Activated T-cell treated with anti-CD3 and anti-CD28 coated beads, Interleukin-2, amount 50 U/mL, for 72 hours (primary cell): Measurements from ENCODE around the gene SH2B2. TPM values are rescaled to one million over a fixed set of nuclear protein-coding genes. Genes with fewer than 3 reads are reported as not detected.

Source experiments
- ATAC-seq, 2 donors: fragments of 150-1000 bp; cut with Tn5 transposase; replicated peaks in 1 of 2; 2 replicates each; pipeline ENCODE4 v1.10.0; 2021; ENCODE audit warnings: moderate library complexity in 2 of 2, mild to moderate bottlenecking in 1 of 2
- DNase-seq, 2 donors: peaks; one replicate each; pipeline ENCODE4 v3.0.0; 2021 to 2022; ENCODE audit warnings: mixed read lengths in 1 of 2
- H3K27ac Mint-ChIP-seq: one replicate; pipeline ENCODE4 v1.8.0; 2022; ENCODE audit warnings: mild to moderate bottlenecking, moderate library complexity, mixed read lengths
- H3K27me3 Mint-ChIP-seq: one replicate; pipeline ENCODE4 v1.8.0; 2022; ENCODE audit warnings: low read depth, mixed read lengths
- H3K36me3 Mint-ChIP-seq, 2 donors: one replicate each; pipeline ENCODE4 v1.8.0; 2022; ENCODE audit warnings: mixed read lengths in 2 of 2, mild to moderate bottlenecking in 1 of 2; ENCODE audit not compliant: insufficient read depth in 2 of 2
- H3K4me1 Mint-ChIP-seq: one replicate; pipeline ENCODE4 v1.8.0; 2022; ENCODE audit warnings: low read depth, mixed read lengths
- H3K4me3 Mint-ChIP-seq, 2 donors: one replicate each; pipeline ENCODE4 v1.8.0; 2022; ENCODE audit warnings: mild to moderate bottlenecking in 2 of 2, mixed read lengths in 2 of 2, moderate library complexity in 2 of 2
- H3K9me3 Mint-ChIP-seq, 2 donors: one replicate each; pipeline ENCODE4 v1.8.0; 2022; ENCODE audit warnings: mixed read lengths in 2 of 2
- total RNA-seq, 2 donors: library from RNA; stranded (reverse); gene quantifications; one replicate each; pipeline ENCODE4 v1.2.3, GENCODE V29; 2022

SH2B2 gene
- total RNA-seq, 2 donors from 2014 or later: 5.0 to 6.8 TPM

- peaks cover 11% of the 10 kb centered on the region for H3K27me3 Mint-ChIP-seq
- H3K4me1 Mint-ChIP-seq: peaks cover 33% of the 10 kb centered on the region
- peak in 1 of 2 donors; percentile 14 for ATAC-seq
- H3K36me3 Mint-ChIP-seq: no peaks in the 10 kb centered on the region
- peak overlapping the region; percentile 67 to 68 for H3K4me3 Mint-ChIP-seq
- no peak for DNase-seq
- no peaks in the 10 kb centered on the region for H3K9me3 Mint-ChIP-seq
- peak overlapping the region; percentile 30 for H3K27ac Mint-ChIP-seq
Observed at GRCh38 chr7:102285540-102286236, 980 bp upstream of the SH2B2 start.

DNA sequence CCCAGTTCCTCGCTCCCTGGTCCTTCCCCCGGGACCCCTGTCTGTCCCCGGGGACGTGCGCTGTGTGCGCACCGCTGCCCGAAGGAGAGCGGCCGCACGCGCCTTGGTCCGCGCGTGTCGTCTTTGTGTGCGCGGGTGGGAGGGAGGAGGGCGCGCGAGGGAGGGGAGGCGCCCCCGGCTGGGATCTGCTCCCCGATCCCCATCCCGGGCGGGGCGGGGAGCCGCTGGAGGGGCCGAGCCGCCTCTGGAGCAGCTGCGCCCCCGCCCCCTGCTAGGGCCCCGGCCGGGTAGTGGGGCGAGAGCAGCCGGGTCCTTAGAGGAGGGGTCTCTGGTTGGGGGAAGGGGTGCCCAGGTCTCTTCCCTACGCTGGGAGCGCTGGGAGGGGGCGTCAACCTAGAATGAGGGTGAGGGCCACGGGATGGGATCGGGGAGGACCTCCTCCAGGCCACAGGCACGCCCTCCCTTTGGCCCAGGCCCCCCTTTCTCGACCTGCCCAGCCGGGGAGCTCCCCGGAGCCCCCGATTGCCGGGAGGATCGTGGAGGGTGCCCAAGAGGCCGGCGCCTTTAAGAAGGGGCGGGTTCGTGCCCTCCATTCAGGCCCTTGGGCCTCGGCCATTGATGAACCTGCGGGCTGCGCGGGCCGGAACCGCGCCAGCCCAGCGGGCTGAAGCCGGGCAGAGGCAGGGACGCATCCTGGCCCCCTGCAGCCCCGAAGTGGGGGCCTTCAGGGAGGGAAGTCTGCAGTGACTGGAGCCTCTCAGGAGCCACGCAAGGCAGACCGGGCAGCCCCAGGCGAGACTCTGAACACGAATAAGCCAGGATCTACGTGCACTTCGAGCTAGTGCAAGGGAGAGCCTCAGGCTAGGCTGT lies 678 bp downstream of the SH2B2 start:
- peak; percentile 27 to 37 for DNase-seq
- no peak overlapping the region for H3K27ac Mint-ChIP-seq
- no peaks in the 10 kb centered on the region for H3K36me3 Mint-ChIP-seq
- H3K4me3 Mint-ChIP-seq: peak overlapping the region; percentile 72 to 77
- peaks cover 11% of the 10 kb centered on the region for H3K27me3 Mint-ChIP-seq
- peaks cover 48% of the 10 kb centered on the region for H3K4me1 Mint-ChIP-seq
- no peaks in the 10 kb centered on the region for H3K9me3 Mint-ChIP-seq
- peak; percentile 23 to 37 for ATAC-seq

DNA sequence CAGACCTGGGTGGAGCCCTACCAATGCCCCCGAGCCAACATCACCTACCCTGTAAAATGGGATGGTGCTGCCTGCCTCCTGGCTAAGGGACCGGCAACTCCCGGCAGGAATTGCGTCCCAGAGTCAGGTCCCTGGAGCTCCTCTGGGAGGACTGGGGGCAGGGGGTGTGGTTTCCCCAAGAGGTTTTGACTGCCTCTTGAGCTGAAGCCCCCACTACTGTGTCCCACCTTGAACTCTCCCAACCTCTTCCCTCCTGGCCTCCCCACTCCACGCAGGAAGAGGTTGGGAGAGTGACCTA lies 1.3 kb downstream of the SH2B2 start:
- DNase-seq: no peak
- Mint-ChIP-seq H3K27ac (no peak overlapping the region), H3K27me3 (peaks cover 11% of the 10 kb centered on the region), H3K36me3 (no peaks in the 10 kb centered on the region), H3K4me3 (peak overlapping the region; percentile 61 to 77), H3K4me1 (peaks cover 48% of the 10 kb centered on the region), H3K9me3 (no peaks in the 10 kb centered on the region)
- no peak for ATAC-seq

GRCh38 chr7:102288285-102288930 lies 1.7 kb downstream of the SH2B2 start:
- Mint-ChIP-seq H3K9me3 (no peaks in the 10 kb centered on the region), H3K4me3 (peak overlapping the region; percentile 25 to 61), H3K36me3 (no peaks in the 10 kb centered on the region), H3K27ac (no peak overlapping the region), H3K27me3 (peaks cover 11% of the 10 kb centered on the region), H3K4me1 (peaks cover 48% of the 10 kb centered on the region)
- no peak for ATAC-seq
- peak in 1 of 2 donors; percentile 34 for DNase-seq

DNA sequence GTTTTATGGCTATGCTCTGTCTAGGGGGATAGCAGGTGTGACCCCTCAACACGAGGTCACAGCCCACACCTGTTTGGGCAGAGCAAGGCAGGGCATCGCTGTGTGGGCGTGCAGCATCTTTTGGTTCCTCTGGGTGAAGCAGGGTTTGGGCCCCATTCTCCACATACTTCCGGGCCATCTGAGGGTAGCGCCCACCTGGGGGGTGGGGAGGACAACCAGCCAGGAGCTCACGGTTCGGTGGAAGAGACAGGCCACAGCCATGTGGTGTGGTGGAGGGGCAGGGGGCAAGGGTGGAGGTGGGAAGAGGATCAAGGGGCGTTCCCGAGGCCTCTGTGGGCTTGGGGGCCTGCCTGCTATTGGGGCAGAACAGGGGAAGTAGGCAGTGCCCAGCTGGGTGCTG lies 2.4 kb downstream of the SH2B2 start:
- Mint-ChIP-seq H3K36me3 (no peaks in the 10 kb centered on the region), H3K4me3 (peak overlapping the region in 1 of 2 donors; percentile 25), H3K27ac (no peak overlapping the region), H3K9me3 (no peaks in the 10 kb centered on the region), H3K27me3 (peaks cover 11% of the 10 kb centered on the region), H3K4me1 (peaks cover 48% of the 10 kb centered on the region)
- ATAC-seq: no peak
- no peak for DNase-seq

- Mint-ChIP-seq H3K36me3 (no peaks in the 10 kb centered on the region), H3K4me1 (peaks cover 34% of the 10 kb centered on the region), H3K9me3 (no peaks in the 10 kb centered on the region), H3K27ac (no peak overlapping the region), H3K4me3 (peak overlapping the region; percentile 5 to 61), H3K27me3 (no peaks in the 10 kb centered on the region)
- ATAC-seq (peak; percentile 61 to 71), DNase-seq (peak; percentile 38 to 62)
Observed at GRCh38 chr7:102291056-102291915, 4.6 kb downstream of the SH2B2 start.

- no peak for ATAC-seq
- no peaks in the 10 kb centered on the region for H3K27me3 Mint-ChIP-seq
- H3K9me3 Mint-ChIP-seq: no peaks in the 10 kb centered on the region
- no peak overlapping the region for H3K27ac Mint-ChIP-seq
- no peaks in the 10 kb centered on the region for H3K36me3 Mint-ChIP-seq
- peak overlapping the region in 1 of 2 donors; percentile 61 for H3K4me3 Mint-ChIP-seq
- peaks cover 34% of the 10 kb centered on the region for H3K4me1 Mint-ChIP-seq
- no peak for DNase-seq
Observed at GRCh38 chr7:102291916-102292267, 5.2 kb downstream of the SH2B2 start.

- no peak overlapping the region for H3K27ac Mint-ChIP-seq
- no peaks in the 10 kb centered on the region for H3K9me3 Mint-ChIP-seq
- DNase-seq: no peak
- no peaks in the 10 kb centered on the region for H3K27me3 Mint-ChIP-seq
- peaks cover 31% of the 10 kb centered on the region for H3K4me1 Mint-ChIP-seq
- H3K4me3 Mint-ChIP-seq: no peak overlapping the region
- no peaks in the 10 kb centered on the region for H3K36me3 Mint-ChIP-seq
- no peak for ATAC-seq
Observed at GRCh38 chr7:102292813-102293798, 6.4 kb downstream of the SH2B2 start.

DNA sequence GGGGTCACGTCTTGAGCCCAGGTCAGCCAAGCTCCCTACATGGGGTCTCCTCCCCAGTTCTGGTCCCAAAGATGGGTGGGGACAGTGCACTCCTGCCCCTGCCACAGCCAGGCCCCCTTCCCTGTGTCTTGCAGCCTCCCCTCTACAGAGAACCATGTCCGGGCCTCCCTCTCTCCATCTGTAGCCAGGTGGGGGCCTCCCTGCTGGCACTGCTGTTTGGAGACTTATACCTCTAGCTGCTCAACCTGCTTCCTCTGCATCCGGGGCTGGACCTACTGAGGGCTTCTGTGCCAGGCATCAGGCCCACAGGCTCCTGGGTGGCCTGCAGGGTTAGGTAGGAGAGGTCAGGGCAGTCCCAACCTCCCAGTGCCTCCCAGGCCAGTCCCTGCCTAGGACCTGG lies 7.9 kb downstream of the SH2B2 start:
- Mint-ChIP-seq H3K36me3 (no peaks in the 10 kb centered on the region), H3K27ac (no peak overlapping the region), H3K9me3 (no peaks in the 10 kb centered on the region), H3K4me3 (no peak overlapping the region), H3K27me3 (no peaks in the 10 kb centered on the region), H3K4me1 (peaks cover 17% of the 10 kb centered on the region)
- ATAC-seq (no peak), DNase-seq (no peak)

DNA sequence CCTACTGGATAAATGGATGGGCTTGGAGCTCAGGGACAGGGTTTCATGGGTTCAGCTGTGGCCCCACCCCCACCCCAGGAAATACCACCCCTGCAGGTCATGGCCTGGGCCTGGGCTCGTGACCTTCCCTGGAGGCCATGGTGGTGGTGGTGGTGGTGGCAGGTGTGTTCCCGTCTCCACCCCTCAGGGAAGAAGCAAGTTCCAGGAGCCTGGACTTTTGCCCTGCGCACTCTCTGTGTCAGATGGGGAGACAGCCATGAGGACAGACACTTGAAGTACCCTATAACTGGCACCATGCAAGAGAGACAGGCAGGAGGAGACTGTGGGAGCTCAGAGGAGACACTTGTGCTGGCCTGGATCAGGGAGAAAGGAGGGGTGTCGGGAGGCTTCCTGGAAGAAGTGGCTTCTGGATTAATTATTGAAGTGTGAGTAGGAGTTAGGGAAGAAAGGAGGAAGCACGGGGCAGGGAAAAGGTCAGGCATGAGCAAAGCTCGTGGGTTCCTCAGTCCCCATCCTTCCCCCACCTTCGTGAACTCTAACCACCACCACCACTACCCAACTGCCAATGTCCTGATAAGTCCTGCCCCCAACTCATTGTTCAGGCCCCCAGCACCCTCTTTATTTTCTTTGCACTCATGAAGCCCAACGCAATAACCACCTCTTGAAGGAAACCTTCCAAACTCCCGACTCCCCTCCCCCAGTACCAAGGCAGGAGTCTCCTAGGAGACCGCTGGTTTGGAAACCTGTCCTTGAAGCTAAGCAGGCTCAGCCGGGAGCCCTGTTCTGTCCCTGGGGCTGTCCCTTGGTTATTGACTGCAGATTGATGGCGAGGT lies 8.9 kb downstream of the SH2B2 start:
- H3K4me1 Mint-ChIP-seq: peaks cover 16% of the 10 kb centered on the region
- H3K4me3 Mint-ChIP-seq: no peak overlapping the region
- no peaks in the 10 kb centered on the region for H3K36me3 Mint-ChIP-seq
- no peaks in the 10 kb centered on the region for H3K9me3 Mint-ChIP-seq
- DNase-seq: no peak
- no peak for ATAC-seq
- H3K27ac Mint-ChIP-seq: no peak overlapping the region
- H3K27me3 Mint-ChIP-seq: no peaks in the 10 kb centered on the region

- no peaks in the 10 kb centered on the region for H3K9me3 Mint-ChIP-seq
- H3K36me3 Mint-ChIP-seq: no peaks in the 10 kb centered on the region
- ATAC-seq (no peak), DNase-seq (no peak)
- no peak overlapping the region for H3K4me3 Mint-ChIP-seq
- peaks cover 10% of the 10 kb centered on the region for H3K4me1 Mint-ChIP-seq
- no peak overlapping the region for H3K27ac Mint-ChIP-seq
- H3K27me3 Mint-ChIP-seq: no peaks in the 10 kb centered on the region
Observed at GRCh38 chr7:102296179-102296438, 9.4 kb downstream of the SH2B2 start.
